HG03469 (cell line): ENCODE data around the gene PYURF.
"Not testable (repeated sequence)": the region's sequence is repeated elsewhere in the genome, so short reads cannot be mapped to it uniquely, and the experiment has no call there.

Source experiments
- ATAC-seq: cut with Tn5 transposase; IDR thresholded peaks from one replicate; pipeline ENCODE4 v1.9.1; 2021; ENCODE audit warnings: mild to moderate bottlenecking, moderate library complexity, moderate number of reproducible peaks; ENCODE audit not compliant: unreplicated experiment

PYURF gene

GRCh38 chr4:88523325-88524129, at the start of gene PYURF:
TSS of gene PYURF (minus strand) at chr4:88523776. CDS start at chr4:88523700, 76 bp downstream.
- ATAC-seq: peak; percentile 68

GRCh38 chr4:88570001-88570400, 46.4 kb upstream of the PYURF start:
- ATAC-seq: no peak

GRCh38 chr4:88567591-88567990, 44.0 kb upstream of the PYURF start:
- ATAC-seq: no peak

- no peak for ATAC-seq
These were observed 26.2 kb upstream of the PYURF start for GRCh38 chr4:88549815-88550214.

DNA sequence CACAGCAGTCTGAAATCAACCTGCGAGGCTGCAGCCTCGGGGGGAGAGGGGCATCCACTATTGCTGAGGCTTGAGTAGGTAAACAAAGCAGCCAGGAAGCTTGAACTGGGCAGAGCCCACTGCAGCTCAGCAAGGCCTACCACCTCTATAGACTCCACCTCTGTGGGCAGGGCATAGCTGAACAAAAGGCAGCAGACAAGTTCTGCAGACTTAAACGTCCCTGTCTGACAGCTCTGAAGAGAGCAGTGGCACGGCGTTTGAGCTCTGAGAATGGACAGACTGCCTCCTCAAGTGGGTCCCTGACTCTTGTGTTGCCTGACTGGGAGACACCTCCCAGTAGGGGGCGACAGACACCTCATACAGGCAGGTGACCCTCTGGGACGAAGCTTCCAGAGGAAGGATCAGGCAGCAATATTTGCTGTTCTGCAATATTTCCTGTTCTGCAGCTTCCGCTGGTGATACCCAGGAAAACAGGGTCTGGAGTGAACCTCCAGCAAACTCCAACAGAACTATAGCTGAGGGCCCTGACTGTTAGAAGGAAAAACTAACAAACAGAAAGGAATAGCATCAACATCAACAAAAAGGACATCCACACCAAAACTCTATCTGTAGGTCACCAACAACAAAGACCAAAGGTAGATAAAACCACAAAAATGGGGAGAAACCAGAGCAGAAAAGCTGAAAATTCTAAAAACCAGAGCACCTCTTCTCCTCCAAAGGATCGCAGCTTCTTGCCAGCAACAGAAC, 15.9 kb upstream of the PYURF start:
- ATAC-seq: not testable (repeated sequence)

- ATAC-seq: no peak
These were observed 14.1 kb upstream of the PYURF start for GRCh38 chr4:88537709-88538108.

DNA sequence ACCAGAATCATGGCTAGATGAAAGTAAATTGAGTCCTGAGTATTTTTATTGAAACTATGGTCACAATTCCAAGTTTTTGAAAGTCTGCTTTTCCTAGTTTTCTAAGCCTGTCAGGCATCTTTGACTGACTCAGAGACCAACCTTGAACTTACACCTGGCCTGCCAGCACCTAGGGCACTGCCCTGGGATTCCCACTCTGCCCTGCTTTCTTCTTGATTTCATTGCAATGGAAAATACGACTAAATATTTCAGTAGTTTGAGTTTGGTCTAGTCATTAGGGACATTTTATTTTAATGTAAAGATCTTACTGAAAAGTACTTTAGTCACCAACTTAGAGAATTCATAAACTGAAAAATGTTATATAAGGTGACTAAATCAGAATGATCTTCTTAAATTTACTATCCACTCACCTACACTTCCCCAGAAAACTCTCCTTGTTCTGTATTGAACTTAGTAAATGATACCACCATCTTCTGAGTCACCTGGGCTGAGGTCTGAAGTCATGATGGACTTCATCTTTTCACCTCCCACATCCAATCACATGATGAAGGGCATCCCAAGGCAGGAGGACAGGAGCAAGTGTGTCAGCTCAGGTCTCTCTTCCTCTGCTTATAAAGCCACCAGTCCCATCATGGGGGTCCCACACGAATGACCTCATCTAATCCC, 11.6 kb upstream of the PYURF start:
- no peak for ATAC-seq

DNA sequence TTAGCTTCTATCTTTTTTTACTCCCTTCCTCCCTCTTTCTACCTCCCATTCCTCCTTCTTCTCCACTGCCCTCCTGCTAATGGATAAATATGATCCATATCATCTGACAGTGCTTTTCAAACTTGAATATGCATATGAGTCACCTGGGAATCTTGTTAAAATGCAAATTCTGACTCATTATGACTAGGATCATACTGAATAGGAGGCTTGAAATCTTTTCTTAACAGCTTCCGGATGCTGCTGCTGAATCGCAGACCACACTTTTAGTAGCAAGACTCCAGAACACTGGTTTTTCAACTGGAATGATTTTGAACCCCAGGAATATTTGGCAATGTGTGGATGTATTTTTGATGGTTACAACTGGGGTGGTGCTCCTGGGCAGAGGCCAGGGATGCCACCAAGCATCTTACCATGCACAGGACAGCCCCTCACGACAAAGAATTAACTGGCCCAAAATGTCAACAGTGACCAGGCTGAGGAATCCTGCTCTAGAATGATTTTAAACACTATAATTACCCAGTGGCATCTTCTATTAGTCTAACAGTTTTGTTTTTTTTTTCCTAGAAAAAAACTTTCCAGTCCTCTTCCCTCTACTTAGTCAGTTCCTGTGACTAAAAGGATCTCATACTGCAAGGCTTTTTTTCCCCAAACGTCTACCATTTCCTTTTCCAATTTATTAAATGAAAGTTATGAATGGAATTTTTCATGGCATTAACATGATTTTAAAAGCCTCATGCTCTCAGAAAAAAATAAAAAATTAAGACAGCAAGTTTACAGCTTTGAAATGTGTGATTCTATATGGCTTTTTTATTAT, 10.6 kb upstream of the PYURF start:
- ATAC-seq: no peak

DNA sequence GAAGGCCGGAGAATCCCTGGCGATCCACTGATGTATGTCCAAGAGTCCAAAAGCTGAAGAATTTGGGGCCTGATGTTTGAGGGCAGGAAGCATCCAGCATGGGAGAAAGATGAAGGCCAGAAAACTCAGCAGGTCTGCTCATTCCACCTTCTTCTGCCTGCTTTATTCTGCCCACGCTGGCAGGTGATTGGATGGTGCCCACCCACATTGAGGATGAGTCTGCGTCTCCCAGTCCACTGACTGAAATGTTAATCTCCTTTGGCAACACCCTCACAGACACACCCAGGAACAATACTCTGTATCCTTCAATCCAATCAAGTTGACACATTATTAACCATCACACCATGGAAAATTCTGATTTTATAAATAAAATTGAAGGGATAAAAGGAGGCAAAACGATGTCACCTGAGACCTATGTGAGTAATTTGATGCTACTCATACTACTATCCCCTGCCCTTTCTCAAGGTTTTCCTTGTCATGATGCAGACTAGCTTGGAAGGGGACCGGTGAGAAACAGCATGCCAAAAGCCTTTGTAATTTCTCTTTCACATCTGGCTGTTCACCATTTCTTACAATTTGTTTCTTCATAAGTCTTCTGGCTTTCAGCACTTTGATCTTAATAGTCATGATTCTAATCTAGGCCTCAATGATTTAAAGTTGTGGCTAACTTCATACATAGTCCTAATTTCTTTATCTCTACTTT, 9.7 kb upstream of the PYURF start:
- no peak for ATAC-seq

- ATAC-seq: no peak
These were observed 8.0 kb upstream of the PYURF start for GRCh38 chr4:88531549-88531948.

DNA sequence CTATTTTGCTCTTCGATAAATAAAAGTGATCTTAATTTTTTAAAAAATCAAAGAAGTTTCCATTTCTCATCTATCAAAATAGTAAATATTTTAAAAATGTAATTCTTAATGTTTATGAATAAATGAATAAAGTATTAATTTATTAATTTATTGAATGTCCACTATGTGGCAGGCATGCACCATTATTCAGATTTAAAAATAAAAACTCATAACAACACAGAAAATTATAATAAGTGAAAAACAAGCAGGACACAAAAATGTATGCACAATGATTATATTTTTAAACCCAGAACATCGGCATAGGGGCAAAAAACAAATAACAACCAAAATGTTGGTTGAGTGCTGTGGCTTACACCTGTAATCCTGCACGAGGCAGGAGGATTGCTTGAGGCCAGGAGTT, 5.3 kb upstream of the PYURF start:
- ATAC-seq: no peak

GRCh38 chr4:88527787-88528186, 4.2 kb upstream of the PYURF start:
- peak; percentile 25 for ATAC-seq

GRCh38 chr4:88526221-88526815, 2.7 kb upstream of the PYURF start:
- no peak for ATAC-seq

- ATAC-seq: no peak
These were observed 595 bp upstream of the PYURF start for GRCh38 chr4:88524171-88524570.

DNA sequence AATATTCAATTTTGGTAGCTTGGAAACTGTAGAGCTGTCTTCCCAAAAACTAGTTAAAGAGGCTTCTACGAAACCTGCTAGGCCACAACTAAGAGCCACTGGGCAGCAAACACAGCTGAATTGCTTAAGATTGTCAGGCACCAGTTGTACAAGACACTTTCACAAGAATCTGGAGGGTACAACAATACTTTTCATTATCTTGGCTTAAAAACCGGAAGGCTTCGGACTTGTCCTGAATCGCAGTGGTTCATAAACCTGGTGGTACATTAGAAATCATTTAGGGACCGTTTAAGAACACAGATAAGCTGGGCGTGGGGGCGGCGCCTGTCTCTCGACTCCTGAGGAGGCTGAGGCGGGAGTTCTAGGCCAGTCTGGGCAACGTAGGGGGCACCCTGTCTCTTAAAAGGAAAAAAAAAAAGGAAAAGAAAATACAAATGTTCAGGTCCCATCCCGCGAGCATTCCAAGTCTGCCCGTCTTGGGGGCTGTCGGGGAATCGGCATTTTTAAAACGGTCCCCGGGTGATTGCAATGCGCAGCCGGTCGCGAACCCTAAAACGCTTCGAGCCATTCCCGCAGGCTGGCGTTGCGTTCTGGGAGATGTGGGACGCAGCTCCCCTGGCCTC, 763 bp downstream of the PYURF start:
- ATAC-seq: no peak

DNA sequence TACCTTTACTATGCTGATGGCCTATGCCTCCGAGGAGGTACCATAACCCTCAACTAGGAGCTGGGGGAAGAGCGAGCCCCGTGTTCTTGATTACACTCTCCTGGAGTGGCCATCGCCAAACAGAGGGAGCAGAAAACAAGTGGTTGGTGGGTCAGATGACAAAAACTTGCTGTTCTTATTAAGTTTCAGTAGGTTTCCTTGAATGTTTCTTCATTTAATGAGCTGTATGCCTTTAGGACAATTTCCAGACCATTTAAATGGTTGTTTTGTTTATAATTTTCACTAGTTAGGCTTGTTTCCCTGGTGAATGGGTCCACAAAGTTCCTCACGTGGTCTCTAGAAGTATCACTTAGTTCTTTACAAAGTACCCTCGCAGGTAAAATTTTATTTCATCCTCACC, 4.7 kb downstream of the PYURF start:
- no peak for ATAC-seq

- ATAC-seq: no peak
These were observed 5.8 kb downstream of the PYURF start for GRCh38 chr4:88517825-88518224.

DNA sequence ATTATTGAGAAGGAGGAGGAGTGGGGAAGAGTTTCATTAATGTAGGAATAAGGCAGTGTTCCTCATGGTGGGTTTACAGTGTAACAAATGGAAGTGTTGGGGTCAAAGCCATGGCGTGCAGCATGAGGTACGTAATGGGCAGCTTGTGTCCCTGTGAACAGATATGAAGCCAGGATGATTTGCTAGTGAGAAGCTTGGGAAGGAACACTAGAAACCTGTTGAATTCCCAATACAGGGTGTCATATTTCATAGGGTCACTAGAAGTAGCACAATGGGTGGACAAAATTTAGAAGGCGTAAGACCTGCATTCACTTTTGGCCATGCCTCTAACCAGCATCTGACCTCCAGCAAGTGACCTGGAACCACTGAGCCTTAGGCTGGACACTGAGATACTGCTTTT, 6.8 kb downstream of the PYURF start:
- no peak for ATAC-seq
